HG03095 (cell line): ENCODE results near the gene TMPRSS11F.
"Not testable (repeated sequence)": the region's sequence is repeated elsewhere in the genome, so short reads cannot be mapped to it uniquely, and the experiment has no call there.

Source experiments
- ATAC-seq: cut with Tn5 transposase; IDR thresholded peaks from one replicate; pipeline ENCODE4 v1.9.1; 2021; ENCODE audit warnings: moderate library complexity; ENCODE audit not compliant: unreplicated experiment

TMPRSS11F gene

DNA sequence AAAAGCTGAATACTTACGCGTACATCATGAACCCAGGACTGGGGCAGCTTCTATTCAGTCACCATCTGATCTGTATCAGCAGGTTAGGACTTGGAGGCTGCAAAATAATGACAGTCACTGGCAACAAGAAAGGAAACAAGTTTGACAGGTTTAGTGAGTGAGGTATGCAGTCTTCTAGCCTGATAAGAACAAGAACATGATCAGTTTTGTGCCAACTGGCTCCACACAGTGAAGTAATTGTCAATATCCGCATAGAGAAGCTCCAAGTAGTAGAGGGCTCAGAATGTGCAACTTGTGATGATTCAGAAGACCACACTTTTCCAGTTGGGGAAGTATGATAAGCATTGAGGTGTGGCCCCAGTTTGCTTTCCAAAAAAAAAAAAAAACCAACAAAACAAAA is at the start of gene TMPRSS11F:
TMPRSS11F (minus strand) TSS at position 77 of the 400 bp plus-strand sequence; CDS start at position 28, 49 bp downstream.
- no peak for ATAC-seq

GRCh38 chr4:68176904-68177303 is 47.2 kb upstream of the TMPRSS11F start:
- no peak for ATAC-seq

DNA sequence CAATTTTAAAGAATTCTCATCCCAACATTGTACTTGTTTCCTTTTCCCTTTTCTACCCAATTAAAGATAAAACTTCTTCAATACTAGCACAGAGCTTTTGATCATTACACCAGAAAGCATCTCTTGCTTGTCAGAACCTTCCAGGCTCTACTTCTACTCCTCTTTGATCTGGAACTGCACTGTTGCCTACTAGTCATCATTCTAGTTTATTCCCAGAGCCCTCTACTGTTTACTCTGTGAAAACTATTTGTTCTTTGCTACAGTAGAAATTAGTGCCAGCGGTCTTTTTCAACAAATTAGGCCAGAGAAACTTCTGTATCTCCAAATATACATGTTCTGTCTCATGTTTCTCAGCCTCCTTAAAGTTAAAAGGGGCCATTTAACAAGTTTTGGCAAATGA is 46.8 kb upstream of the TMPRSS11F start:
- no peak for ATAC-seq

DNA sequence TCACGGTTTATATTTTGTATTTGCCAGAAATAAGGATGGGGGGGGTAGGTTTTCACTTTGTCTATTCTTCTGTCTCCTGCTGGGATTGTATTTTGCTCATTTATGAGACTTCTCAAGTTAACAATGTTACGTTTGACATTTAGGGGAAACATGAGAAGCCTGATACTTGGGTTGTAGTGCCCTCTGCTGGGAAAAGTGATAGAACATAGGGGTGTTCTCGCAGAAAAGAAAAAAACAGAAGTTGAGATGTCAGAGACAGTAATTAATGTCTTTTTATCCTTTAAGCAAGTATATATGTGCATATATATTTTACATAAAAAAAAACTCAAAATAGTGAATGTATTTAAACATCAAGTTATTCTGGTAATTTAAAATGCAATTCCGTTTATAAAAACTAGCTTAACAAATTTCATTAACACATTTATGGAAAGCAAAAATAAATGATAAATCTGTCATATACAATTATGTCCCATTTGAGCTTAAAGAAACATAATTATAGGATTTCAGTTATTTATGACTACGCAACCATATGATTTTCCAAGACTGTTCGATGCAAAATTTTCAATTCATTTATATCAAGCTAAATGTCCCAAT is 46.0 kb upstream of the TMPRSS11F start:
- no peak for ATAC-seq

DNA sequence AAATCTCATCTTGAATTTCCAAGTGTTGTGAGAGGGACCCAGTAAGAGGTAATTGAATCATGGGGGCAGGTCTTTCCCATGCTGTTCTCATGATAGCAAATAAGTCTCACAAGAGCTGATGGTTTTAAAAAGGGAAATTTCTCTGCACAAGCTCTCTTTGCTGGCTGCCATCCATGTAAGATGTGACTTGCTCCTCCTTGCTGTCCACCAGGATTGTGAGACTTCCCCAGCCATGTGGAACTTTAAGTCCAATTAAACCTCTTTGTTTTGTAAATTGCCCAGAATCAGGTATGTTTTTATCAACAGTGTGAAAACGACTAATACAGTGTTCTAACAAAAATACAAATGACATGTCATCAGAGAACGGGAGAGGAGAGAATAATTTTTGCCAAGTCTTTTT is 44.7 kb upstream of the TMPRSS11F start:
- not testable (repeated sequence) for ATAC-seq

- ATAC-seq: not testable (repeated sequence)
Measured at GRCh38 chr4:68172147-68172546, 42.5 kb upstream of the TMPRSS11F start.

DNA sequence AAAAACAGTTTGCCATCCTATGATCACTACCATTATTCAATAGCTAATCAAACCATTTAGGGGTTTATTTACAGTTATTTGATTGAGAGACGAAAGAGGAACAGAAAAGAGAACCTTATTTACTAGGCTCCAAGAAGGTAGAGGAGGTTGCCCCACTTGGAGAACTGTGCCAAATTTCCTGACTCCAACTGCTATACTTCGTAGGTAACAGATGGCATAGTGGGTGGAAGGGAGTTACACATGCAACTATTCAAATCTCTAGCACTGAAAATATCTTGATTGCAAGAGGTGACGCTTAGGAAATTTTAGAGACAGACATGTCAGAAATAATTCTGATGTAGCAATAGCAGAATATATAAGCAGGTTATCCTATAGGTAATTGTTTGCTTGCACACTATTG is 38.0 kb upstream of the TMPRSS11F start:
- no peak for ATAC-seq

- no peak for ATAC-seq
Measured at GRCh38 chr4:68167166-68167565, 37.5 kb upstream of the TMPRSS11F start.

GRCh38 chr4:68163754-68164153 is 34.1 kb upstream of the TMPRSS11F start:
- no peak for ATAC-seq

DNA sequence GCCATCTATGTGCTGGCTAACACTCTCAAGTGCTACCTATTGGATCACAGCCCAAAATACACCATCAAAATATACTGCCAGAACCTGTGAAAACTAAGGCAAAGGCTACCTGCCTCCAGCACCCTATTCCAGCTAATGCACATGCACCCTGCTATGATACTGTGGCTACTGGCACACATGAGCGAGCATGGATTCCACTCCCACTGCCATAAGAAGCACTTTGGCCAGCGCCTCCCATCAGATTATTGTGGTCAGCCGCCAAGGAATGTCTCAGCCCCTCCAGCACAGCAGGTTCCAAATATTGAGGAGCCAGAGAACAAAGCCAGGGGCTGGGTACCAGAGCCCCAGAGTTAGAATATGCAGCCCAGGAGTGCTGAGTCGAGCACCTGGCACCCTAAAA is 32.5 kb upstream of the TMPRSS11F start:
- ATAC-seq: no peak

DNA sequence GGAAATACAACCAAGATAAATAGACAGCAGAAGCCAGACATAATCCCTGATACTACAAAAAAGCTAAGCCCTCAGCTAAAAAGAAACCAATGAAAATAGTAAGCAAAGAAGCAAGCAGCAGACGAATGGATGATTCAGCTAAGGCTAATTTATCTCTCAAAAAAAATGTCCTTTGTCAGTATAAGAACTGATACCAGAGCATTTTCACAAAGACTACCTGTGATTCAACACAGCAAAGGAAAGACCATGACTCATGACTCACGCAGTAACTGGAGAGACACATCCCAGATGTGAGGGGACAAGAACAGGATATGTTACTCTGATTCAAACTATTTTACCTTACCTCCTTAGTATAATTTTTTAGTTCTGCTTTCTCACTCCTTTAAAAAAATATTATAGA is 22.7 kb upstream of the TMPRSS11F start:
- no peak for ATAC-seq

- no peak for ATAC-seq
Measured at GRCh38 chr4:68148800-68149685, 19.4 kb upstream of the TMPRSS11F start.

GRCh38 chr4:68147079-68147478 is 17.4 kb upstream of the TMPRSS11F start:
- no peak for ATAC-seq

DNA sequence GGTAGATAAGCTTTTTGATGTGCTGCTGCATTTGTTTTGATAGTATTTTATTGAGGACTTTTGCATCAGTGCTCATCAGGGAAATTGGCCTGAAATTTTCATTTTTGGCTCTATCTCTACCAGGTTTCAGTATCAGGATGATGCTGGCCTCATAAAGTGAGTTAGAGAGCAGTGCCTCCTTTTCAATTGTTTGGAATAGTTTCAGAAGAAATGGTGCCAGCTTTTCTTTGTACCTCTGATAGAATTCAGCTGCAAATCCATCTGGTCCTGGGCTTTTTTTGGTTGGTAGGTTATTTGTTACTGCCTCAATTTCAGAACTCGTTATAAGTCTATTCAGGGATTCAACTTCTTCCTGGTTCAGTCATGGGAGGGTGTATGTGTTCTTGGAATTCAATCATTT is 15.6 kb upstream of the TMPRSS11F start:
- no peak for ATAC-seq

GRCh38 chr4:68141852-68142251 is 12.2 kb upstream of the TMPRSS11F start:
- no peak for ATAC-seq

- no peak for ATAC-seq
Measured at GRCh38 chr4:68132342-68132741, 2.7 kb upstream of the TMPRSS11F start.

- ATAC-seq: no peak
Measured at GRCh38 chr4:68124262-68124661, 5.4 kb downstream of the TMPRSS11F start.

GRCh38 chr4:68123525-68123924 is 6.1 kb downstream of the TMPRSS11F start:
- no peak for ATAC-seq

GRCh38 chr4:68119921-68120320 is 9.7 kb downstream of the TMPRSS11F start:
- no peak for ATAC-seq

DNA sequence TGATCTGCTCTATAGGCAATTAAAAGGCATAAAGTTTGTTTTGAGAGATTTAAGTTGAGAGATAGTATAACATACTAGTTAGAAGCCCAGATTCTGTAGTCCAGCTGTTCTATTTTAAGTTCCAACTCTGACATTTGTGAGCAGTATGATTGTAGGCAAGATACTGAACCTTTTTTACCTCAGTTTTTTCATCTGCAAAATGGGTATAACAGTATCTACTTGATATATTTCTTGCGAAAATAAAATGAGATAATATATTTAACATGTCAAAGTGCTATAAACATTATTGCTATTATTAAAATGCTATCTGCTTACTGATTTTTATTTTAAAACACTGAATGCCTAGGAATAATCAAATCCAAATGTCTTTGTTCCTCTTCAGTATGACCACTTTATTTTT is 19.2 kb downstream of the TMPRSS11F start:
- no peak for ATAC-seq

- no peak for ATAC-seq
Measured at GRCh38 chr4:68109868-68110267, 19.8 kb downstream of the TMPRSS11F start.

GRCh38 chr4:68082758-68083157 is 46.9 kb downstream of the TMPRSS11F start:
- ATAC-seq: no peak
